ENCODE results near the gene TARS3.
"Not testable (repeated sequence)": the region's sequence is repeated elsewhere in the genome, so short reads cannot be mapped to it uniquely, and the experiment has no call there.

TARS3 gene

GRCh38 chr15:101765772-101766456, 41.6 kb upstream of the TARS3 start:
- TF ChIP-seq CTCF (IDR thresholded peaks at IDR 0.05; ENCODE audit: insufficient read depth, low read length): no peak
- no peak for TF ChIP-seq GABPA (IDR thresholded peaks at IDR 0.05; ENCODE audit: low read depth)
- no peak for TF ChIP-seq REST (IDR thresholded peaks at IDR 0.05; ENCODE audit: insufficient replicate concordance, low read depth)
- no peak for TF ChIP-seq SPI1 (IDR thresholded peaks at IDR 0.05; ENCODE audit: borderline replicate concordance, low read depth)
- TF ChIP-seq POLR2AphosphoS5 (IDR thresholded peaks at IDR 0.05; ENCODE audit: low read depth): no peak
- DNase-seq (ENCODE audit: low read depth in 1 of 2, low spot score in 1 of 2): no peak
- no peak overlapping the region for H3K4me3 ChIP-seq (replicated peaks; ENCODE audit: insufficient read depth, low read length)

GRCh38 chr15:101765340-101765671, 41.0 kb upstream of the TARS3 start:
- not testable (repeated sequence) for DNase-seq (ENCODE audit: low read depth in 1 of 2, low spot score in 1 of 2); H3K4me3 ChIP-seq (replicated peaks; ENCODE audit: insufficient read depth, low read length); H3K27ac ChIP-seq (replicated peaks); H3K27me3 ChIP-seq (ENCODE audit: insufficient read depth, poor library complexity, severe bottlenecking)

More at GRCh38 chr15:101765772-101766456, 41.6 kb upstream of the TARS3 start:
- Histone ChIP-seq H3K27me3 (ENCODE audit: insufficient read depth, poor library complexity, severe bottlenecking) (no peaks in the 10 kb centered on the region), H3K27ac (replicated peaks) (no peak overlapping the region)

GRCh38 chr15:101764669-101765339, 40.5 kb upstream of the TARS3 start:
- H3K4me3 ChIP-seq (replicated peaks; ENCODE audit: insufficient read depth, low read length); DNase-seq (ENCODE audit: low read depth in 1 of 2, low spot score in 1 of 2); H3K27ac ChIP-seq (replicated peaks); H3K27me3 ChIP-seq (ENCODE audit: insufficient read depth, poor library complexity, severe bottlenecking): not testable (repeated sequence)

GRCh38 chr15:101746716-101747082, 22.4 kb upstream of the TARS3 start:
- not testable (repeated sequence) for H3K4me3 ChIP-seq (replicated peaks; ENCODE audit: insufficient read depth, low read length); H3K27ac ChIP-seq (replicated peaks); DNase-seq (ENCODE audit: low read depth in 1 of 2, low spot score in 1 of 2); H3K27me3 ChIP-seq (ENCODE audit: insufficient read depth, poor library complexity, severe bottlenecking)

GRCh38 chr15:101734837-101735236, 10.6 kb upstream of the TARS3 start:
- not testable (repeated sequence) for H3K27ac ChIP-seq (replicated peaks); H3K4me3 ChIP-seq (replicated peaks; ENCODE audit: insufficient read depth, low read length); DNase-seq (ENCODE audit: low read depth in 1 of 2, low spot score in 1 of 2); H3K27me3 ChIP-seq (ENCODE audit: insufficient read depth, poor library complexity, severe bottlenecking)

- TF ChIP-seq GABPA (IDR thresholded peaks at IDR 0.05; ENCODE audit: low read depth) (no peak), POLR2AphosphoS5 (IDR thresholded peaks at IDR 0.05; ENCODE audit: low read depth) (no peak), REST (IDR thresholded peaks at IDR 0.05; ENCODE audit: insufficient replicate concordance, low read depth) (no peak), CTCF (IDR thresholded peaks at IDR 0.05; ENCODE audit: insufficient read depth, low read length) (no peak)
- no peaks in the 10 kb centered on the region for H3K27me3 ChIP-seq (ENCODE audit: insufficient read depth, poor library complexity, severe bottlenecking)
- no peak overlapping the region for H3K27ac ChIP-seq (replicated peaks)
- no peak overlapping the region for H3K4me3 ChIP-seq (replicated peaks; ENCODE audit: insufficient read depth, low read length)
- DNase-seq (ENCODE audit: low read depth in 1 of 2, low spot score in 1 of 2): no peak
These were observed 9.3 kb upstream of the TARS3 start for GRCh38 chr15:101733545-101733944.

All from HL-60 (cell line).